CD4-positive, alpha-beta T cell treated with Interleukin-6 at 100 ng/mL for 8 hours (primary cell): ENCODE measurements around the gene GNAI2.
"Not testable (repeated sequence)": the region's sequence is repeated elsewhere in the genome, so short reads cannot be mapped to it uniquely, and the experiment has no call there.

Source experiments
- DNase-seq: peaks from one replicate; pipeline ENCODE4 v3.0.0-alpha.2; 2020; ENCODE audit warnings: mixed read lengths, low spot score

GNAI2 gene

DNA sequence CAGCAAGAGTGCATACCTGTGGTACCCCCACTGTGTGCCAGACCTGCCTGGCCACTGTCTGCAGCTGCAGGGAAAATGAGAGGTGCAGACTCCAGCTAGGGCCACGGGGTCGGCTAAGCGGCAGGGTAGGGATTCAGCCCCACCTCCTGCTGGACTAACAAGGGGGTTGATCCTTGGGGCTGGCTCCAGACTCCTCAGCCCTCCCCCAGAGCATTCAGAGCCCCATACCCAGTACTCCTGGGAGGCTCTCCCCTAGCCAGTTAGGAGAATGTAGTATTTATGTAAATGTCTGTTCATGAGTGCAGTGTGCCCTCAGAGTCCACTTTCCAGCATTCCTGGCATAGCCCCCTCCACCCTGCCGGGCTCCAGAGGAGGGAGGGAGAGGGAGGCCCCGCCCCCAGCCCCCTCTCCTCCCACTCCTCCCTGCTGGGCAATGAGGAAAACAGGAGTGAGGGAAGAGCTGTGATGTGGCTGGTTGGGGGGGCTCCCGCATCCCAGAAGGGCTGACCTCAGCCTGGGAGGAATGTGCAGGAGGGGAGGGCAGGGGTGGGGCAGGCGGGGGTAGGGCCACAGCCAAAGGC lies 28.5 kb downstream of the GNAI2 start:
- DNase-seq, result no peak

DNA sequence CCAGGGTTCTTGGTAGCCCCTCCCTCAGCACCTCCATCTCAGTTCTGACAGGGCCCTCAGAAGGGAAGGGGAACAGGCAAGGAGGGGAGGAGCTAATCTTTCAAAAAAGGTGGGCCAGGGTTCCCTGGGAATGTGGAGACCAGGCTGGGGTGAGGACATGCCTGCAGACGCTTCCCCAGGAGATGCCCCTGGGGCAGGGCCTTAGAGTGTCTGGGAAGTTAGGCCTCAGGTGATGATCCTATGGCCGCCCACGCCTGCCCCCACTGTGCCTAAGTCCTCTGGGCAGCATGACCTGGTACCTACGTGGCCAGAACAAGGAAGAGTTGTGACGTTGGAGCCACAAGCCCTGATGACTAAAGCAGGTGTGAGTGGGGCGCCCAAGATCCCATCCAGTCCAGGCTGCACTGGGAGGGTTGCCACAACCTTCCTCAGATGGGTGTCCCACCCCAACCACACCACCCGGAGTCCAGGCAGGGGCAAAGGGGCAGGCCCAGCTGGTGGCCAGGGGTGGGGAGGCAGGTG lies 29.0 kb downstream of the GNAI2 start:
- no peak for DNase-seq

DNA sequence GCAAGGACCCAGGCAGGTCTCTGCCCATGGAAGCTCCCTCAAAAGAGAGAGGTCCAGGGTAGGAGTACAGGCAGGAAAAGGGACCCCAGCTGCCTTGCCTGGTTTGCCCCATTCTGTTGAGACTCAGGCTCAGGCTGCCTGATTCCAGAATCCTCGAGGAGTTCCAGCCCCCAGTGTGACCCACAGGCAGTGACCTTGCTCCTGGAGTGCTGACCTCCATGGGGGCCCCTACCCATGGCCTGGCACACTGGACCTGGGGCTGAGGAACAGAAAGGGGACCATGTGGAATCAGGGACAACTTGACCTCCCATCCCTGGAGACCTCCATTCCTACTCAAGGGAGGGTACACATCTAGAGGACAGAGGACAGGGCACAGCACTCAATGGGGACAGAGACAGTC lies 29.6 kb downstream of the GNAI2 start:
- no peak for DNase-seq

DNA sequence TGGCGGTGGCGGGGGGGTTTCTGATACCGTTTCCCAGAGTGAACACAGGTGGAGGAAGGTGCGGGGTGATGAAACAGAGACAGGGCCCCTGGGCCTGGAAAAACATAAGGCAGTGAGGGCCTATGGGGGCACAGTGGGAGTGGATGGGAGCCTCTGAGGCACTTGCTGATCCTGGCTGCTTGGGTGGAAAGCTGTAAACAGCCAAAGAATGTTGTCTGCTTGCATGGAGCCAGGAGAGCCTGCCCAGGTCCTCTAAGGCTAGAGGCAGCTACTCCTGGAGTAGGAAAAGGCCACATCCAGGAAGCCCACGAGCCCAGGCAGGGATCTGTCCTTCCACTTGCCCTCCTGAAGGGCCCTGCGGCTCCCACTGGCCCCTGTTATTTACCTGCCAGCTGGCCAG lies 30.0 kb downstream of the GNAI2 start:
- DNase-seq, result no peak

DNA sequence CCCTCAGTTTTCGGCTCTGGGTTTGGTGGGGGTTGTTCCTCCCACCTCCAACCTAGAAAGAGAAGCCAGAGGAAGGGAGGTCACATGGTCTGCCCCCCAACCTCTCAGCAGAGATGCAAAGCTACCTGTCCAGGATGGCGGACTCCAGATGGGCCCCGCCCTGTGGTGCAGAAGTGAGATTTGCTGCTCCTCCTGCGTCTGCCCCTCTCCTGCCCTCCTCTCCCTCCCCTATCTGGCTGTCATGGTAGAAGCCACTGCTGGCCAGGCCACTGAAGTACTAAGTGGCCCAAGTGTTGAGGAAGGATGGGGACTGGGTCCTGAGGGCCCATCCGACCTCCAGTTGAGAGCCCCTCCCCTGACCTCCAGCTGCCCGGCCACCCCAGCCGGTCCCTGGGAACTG lies 30.8 kb downstream of the GNAI2 start:
- no peak for DNase-seq

DNA sequence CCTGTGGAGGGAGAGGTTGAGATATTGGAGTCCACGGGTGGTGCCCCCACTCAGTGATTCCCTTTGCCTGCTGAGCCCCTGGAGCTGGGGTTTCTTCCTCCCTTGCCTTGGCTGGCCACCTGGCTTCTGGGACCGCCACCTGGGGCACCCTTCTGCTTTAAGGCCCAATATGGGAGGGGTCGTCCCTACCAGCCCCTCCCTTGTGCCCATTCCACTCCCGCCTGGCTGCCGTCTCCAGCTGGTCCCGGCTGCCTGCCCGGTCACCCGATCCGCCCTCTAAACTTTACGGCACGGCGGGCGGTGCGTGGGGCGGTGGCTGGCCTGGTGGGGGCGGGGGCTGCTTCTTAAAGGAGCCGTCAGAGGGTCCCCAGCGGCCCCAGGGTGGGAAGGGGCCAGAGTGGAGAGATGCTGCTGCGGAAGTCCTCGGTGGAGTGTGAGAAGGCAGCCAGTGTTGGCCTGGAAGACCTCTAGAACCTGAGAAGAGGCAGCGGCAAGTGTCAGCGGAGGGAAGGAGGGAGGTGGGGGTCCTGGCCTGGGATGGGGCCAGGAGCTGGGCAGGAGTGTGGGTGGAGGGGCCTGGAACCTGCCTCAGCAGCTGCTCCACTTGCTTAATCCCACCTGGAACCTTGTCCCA lies 31.4 kb downstream of the GNAI2 start:
- DNase-seq, result no peak

DNA sequence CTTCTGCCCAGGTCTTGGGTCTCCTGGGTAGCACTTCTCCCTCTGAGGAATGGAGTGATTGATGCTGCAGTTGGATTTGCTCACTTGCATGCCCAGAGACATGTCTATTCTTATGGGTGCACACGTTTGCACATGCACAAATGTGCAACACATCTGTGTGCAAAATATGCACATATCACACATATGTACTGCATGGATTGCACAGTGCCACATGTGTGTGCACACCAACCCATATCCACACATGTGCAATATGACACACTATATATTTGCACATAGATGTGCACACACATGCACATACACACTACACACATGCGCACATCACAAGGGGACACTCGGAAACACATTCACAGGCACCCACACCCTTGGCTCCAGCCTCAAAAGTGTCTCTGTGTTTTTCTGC lies 32.3 kb downstream of the GNAI2 start:
- DNase-seq, result no peak

DNA sequence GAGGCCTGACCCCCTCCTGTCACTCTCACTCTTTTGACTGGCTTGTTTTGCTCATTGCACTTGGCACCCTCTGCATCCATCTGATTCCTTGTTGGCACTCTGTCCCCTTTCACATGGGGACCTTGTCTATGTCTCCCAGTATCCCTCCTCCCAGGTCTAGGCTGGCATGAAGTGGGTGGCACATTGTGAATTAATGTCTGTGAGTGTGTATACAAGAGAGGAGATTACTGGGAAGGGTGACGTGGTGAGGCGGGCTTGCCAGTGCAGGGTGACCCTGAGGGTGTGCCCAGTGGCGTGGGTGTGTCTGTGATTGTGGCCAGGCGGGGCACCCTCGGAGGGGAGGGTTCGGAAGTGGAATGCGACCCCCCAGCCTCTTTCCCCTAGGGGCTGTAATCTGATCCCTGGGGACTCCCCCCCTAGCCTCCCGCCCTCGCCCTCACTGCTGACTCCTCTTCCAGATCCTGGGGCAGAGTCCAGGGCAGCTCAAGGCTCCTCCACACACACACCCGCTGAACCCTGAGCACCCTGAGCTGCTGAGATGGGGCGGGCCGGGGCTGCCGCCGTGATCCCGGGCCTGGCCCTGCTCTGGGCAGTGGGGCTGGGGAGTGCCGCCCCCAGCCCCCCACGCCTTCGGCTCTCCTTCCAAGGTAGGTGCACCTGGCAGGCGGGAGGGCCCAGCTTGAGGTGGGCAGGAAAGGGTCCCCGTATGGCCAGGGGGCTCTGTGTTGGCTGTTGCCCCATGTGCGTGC lies 32.9 kb downstream of the GNAI2 start, which contains the start of gene SEMA3B:
Gene SEMA3B, plus strand, starts transcription at position 445 of the 749 bp plus-strand sequence. Its CDS starts 94 bp downstream, at position 539.
- no peak for DNase-seq

DNA sequence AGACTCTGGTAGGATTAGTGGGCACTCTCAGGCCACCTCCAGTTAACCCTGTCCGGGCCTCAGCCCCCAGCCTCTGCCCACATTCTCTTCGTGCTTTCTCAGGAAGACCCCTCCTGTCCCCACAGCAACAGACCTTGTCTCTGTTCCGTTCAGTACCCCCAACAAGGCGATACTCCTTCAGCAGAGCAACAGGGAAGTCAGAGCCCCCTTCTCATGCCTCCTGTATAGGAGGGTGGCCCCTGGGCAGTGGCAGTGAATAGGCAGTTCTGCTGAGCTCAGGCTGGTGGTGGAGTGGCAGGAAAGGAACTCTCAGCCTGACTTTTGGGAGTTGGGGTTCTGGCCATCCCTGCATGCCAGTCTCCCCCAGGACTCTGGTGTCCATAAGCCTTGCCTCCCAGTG lies 33.5 kb downstream of the GNAI2 start:
- no peak for DNase-seq

DNA sequence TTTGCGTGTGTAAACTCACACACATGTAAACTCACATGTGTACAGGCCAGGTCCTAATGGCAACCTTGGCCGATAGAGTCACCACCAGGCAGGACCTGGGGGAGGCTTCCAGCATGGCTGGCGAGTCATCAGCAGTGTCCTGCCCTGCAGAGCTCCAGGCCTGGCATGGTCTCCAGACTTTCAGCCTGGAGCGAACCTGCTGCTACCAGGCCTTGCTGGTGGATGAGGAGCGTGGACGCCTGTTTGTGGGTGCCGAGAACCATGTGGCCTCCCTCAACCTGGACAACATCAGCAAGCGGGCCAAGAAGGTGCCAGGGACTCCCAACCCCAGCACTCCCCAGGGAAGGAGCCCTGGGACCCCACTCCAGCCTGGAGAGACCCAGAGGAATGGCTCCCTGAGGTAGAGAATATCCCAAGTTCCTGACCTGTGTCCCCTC lies 34.0 kb downstream of the GNAI2 start:
- no peak for DNase-seq

DNA sequence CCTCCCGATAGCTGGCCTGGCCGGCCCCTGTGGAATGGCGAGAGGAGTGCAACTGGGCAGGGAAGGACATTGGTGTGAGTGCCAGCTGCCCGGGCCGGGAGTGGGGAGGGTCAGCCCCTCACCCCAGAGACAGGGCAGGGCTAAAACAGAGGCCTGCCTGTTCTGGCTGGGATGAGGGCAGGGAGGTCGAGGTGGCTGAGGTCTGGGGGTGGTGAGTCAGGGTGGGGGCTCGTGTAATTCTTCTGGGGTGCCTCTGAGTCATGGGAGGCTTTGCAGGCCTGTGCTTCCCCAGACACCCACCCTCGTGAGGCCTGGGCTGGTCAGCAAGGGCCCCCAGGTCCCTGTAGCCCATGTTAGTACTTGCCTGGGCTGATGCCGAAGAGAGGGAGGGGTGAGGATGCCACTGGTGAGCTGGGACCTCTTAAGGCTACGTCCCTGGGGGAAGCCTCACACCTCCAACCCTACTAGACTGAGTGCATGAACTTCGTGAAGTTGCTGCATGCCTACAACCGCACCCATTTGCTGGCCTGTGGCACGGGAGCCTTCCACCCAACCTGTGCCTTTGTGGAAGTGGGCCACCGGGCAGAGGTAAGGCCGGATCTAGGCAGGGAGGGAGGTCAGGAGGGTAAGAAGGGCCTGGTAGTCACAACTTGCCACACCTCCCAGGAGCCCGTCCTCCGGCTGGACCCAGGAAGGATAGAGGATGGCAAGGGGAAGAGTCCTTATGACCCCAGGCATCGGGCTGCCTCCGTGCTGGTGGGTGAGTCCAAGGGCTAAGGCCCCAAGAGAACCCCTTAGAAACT lies 34.6 kb downstream of the GNAI2 start:
- no peak for DNase-seq

DNA sequence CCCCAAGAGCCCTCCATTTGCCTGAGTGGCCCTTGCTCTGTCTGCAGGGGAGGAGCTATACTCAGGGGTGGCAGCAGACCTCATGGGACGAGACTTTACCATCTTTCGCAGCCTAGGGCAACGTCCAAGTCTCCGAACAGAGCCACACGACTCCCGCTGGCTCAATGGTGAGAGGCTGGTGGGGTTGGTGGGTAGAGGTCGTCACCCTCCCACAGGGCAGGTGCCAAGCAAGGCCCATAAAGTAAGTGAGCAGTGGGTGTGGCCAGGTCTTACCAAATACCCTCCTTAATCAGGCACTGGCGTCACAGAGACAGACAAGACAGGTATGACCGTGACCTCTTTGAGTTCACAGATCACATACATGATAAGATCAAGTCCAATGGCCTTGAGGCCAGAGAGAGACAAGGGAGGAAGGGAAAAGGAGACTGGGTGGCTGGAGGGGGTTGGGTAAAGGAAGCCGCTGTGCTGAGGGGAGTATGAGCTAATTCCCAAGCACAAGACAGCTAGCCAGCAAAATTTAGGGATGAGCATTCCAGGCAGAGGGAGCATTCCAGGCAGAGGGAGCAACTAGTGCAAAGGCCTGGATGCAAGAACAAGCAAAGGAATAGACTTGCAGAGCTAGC lies 35.4 kb downstream of the GNAI2 start:
- no peak for DNase-seq

DNA sequence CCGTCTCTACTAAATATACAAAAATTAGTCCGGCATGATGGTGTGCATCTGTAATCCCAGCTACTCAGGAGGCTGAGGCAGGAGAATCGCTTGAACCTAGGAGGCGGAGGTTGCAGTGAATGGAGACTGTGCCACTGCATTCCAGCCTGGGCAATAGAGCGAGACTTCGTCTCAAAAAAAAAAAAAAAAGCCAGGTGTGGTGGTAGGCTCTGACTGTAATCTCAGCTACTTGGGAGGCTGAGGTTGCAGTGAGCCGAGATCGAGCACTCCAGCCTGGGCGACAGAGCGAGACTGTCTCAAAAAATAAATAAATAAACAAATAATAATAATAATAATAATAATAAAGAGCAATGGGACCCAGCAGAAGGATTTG lies 36.5 kb downstream of the GNAI2 start:
- not testable (repeated sequence) for DNase-seq

DNA sequence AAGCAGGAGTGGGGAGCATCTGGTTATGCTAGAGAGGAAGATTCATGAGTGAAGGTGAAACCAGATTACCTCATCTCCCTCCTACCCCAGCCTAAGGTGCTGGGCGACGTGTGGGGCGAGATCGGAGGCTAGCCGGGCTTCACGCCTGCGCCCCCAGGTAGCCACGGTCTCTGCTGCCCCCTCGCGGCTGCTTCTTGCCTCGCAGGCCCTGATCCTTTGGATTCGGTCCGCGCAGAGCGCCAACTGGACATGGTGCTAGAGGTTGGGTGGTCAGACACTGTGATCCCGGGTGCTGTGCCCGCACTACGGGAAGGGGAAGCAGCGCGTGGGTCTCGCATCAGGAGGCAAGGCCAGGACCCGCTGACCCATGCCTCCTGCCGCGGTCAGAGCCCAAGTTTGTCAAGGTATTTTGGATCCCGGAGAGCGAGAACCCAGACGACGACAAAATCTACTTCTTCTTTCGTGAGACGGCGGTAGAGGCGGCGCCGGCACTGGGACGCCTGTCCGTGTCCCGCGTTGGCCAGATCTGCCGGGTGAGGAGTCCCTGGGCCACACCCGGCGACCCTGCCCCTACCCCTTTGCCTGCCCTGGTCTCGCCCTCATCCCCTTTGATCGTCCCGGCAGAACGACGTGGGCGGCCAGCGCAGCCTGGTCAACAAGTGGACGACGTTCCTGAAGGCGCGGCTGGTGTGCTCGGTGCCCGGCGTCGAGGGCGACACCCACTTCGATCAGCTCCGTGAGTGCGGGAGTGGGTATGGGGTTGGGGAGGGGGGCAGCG lies 37.1 kb downstream of the GNAI2 start:
- peak; percentile 77 for DNase-seq

DNA sequence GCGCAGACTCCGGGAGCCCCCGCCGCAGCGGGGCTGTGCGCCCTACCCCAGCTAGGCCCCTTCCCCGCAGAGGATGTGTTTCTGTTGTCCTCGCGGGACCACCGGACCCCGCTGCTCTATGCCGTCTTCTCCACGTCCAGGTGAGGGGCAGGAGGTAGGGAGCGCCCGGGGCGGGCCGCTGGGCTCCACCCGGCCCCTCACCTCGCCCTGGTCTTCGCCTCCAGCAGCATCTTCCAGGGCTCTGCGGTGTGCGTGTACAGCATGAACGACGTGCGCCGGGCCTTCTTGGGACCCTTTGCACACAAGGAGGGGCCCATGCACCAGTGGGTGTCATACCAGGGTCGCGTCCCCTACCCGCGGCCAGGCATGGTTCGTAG lies 37.7 kb downstream of the GNAI2 start:
- no peak for DNase-seq

DNA sequence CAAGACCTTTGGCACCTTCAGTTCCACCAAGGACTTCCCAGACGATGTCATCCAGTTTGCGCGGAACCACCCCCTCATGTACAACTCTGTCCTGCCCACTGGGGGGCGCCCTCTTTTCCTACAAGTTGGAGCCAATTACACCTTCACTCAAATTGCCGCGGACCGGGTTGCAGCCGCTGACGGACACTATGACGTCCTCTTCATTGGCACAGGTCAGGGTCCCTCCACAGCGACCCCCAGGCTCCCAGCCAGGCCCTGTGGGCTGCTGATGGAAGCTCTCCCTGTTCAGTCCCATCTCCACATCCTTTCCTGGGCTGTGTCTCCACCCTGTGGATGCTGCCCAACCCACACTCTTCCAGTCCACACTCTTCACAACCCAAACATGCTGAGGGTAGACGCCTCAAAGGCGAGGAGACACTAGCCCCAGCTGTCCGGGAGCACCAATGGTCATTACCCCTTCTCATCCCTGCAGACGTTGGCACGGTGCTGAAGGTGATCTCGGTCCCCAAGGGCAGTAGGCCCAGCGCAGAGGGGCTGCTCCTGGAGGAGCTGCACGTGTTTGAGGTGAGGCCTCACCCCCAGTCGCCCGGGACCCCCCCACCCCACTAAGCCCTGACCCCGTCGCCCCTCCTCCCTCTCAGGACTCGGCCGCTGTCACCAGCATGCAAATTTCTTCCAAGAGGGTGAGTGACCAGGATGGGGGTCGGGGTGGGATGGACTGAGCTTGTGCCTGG lies 38.5 kb downstream of the GNAI2 start:
- DNase-seq, result peak; percentile 69

DNA sequence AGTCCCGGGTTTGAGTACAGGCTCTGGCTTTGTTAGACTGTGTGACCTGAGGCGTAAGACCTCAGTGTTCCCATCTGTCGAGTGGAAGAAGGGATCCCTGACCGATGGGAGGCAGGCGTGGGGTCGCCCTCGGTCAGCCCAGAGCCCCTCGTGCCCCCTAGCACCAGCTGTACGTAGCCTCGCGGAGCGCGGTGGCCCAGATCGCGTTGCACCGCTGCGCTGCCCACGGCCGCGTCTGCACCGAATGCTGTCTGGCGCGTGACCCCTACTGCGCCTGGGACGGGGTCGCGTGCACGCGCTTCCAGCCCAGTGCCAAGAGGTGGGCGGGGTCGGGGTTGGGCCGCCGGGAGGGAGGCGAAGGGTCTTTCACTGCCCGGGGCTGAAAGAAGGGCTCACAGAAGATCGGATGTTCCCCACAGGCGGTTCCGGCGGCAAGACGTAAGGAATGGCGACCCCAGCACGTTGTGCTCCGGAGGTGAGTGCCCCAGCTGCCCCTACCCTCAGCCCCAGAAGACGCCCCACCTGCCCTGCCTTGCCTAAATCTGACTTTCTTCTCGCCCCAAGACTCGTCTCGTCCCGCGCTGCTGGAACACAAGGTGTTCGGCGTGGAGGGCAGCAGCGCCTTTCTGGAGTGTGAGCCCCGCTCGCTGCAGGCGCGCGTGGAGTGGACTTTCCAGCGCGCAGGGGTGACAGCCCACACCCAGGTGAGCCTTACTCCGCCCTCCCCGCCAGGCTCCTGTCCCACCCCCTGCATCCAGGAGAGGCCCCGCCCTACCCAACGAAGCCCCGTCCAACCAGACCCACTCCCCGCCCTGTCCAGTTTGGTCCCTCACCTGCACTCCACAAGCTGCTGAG lies 39.4 kb downstream of the GNAI2 start:
- no peak for DNase-seq

DNA sequence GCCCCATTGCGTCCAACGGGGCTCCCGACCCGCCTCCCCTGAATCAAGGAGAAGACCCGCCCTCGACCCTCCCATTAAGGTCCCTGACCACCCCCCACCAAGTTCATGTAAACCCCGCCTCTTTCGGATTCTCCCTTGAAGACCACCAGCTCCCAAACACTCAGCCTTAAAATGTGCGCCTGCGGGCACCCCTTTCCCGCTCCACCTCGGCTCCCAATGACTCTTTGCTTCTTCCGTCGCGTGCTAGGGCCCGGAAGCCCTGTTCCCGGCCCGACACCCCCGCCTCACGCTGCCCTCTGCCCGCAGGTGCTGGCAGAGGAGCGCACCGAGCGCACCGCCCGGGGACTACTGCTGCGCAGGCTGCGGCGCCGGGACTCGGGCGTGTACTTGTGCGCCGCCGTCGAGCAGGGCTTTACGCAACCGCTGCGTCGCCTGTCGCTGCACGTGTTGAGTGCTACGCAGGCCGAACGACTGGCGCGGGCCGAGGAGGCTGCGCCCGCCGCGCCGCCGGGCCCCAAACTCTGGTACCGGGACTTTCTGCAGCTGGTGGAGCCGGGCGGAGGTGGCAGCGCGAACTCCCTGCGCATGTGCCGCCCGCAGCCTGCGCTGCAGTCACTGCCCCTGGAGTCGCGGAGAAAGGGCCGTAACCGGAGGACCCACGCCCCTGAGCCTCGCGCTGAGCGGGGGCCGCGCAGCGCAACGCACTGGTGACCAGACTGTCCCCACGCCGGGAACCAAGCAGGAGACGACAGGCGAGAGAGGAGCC lies 40.2 kb downstream of the GNAI2 start:
- DNase-seq, result no peak

DNA sequence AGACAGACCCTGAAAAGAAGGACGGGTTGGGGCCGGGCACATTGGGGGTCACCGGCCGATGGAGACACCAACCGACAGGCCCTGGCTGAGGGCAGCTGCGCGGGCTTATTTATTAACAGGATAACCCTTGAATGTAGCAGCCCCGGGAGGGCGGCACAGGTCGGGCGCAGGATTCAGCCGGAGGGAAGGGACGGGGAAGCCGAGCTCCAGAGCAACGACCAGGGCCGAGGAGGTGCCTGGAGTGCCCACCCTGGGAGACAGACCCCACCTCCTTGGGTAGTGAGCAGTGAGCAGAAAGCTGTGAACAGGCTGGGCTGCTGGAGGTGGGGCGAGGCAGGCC lies 40.7 kb downstream of the GNAI2 start:
- no peak for DNase-seq
